Putamen (tissue), 1 donor: ENCODE data around the gene HSD17B4.
"Not testable (repeated sequence)": the region's sequence is repeated elsewhere in the genome, so short reads cannot be mapped to it uniquely, and the experiment has no call there.

Experiments used
- DNase-seq: peaks from one replicate; pipeline ENCODE4 v3.0.0-alpha.2; 2016; ENCODE audit warnings: low spot score

Gene HSD17B4

GRCh38 chr5:119480629-119481028, 28.3 kb downstream of the HSD17B4 start:
- not testable (repeated sequence) for DNase-seq

GRCh38 chr5:119483155-119483554, 30.9 kb downstream of the HSD17B4 start:
- DNase-seq: no peak

- no peak for DNase-seq
Measured at GRCh38 chr5:119484884-119485283, 32.6 kb downstream of the HSD17B4 start.

GRCh38 chr5:119501671-119502179, 49.4 kb downstream of the HSD17B4 start:
- no peak for DNase-seq

GRCh38 chr5:119503939-119504338, 51.6 kb downstream of the HSD17B4 start:
- DNase-seq: not testable (repeated sequence)

- DNase-seq: no peak
Measured at GRCh38 chr5:119512277-119512676, 60.0 kb downstream of the HSD17B4 start.

GRCh38 chr5:119515192-119515591, 62.9 kb downstream of the HSD17B4 start:
- DNase-seq: no peak

GRCh38 chr5:119517115-119517514, 64.8 kb downstream of the HSD17B4 start:
- not testable (repeated sequence) for DNase-seq

GRCh38 chr5:119521232-119521631, 68.9 kb downstream of the HSD17B4 start:
- DNase-seq: no peak

- DNase-seq: no peak
Measured at GRCh38 chr5:119522841-119523240, 70.5 kb downstream of the HSD17B4 start.

GRCh38 chr5:119524485-119524884, 72.2 kb downstream of the HSD17B4 start:
- no peak for DNase-seq

GRCh38 chr5:119527351-119527750, 75.1 kb downstream of the HSD17B4 start:
- no peak for DNase-seq

- no peak for DNase-seq
Measured at GRCh38 chr5:119529811-119530210, 77.5 kb downstream of the HSD17B4 start.

- no peak for DNase-seq
Measured at GRCh38 chr5:119532637-119533036, 80.3 kb downstream of the HSD17B4 start.

- no peak for DNase-seq
Measured at GRCh38 chr5:119537704-119538103, 85.4 kb downstream of the HSD17B4 start.

- no peak for DNase-seq
Measured at GRCh38 chr5:119541716-119542115, 89.4 kb downstream of the HSD17B4 start.

GRCh38 chr5:119551819-119552218, 99.5 kb downstream of the HSD17B4 start:
- DNase-seq: no peak

- no peak for DNase-seq
Measured at GRCh38 chr5:119554597-119554996, 102.3 kb downstream of the HSD17B4 start.

- no peak for DNase-seq
Measured at GRCh38 chr5:119570910-119571309, 118.6 kb downstream of the HSD17B4 start.

GRCh38 chr5:119578937-119579336, 126.6 kb downstream of the HSD17B4 start:
- no peak for DNase-seq

GRCh38 chr5:119582987-119583386, 130.7 kb downstream of the HSD17B4 start:
- DNase-seq: no peak

GRCh38 chr5:119583684-119584083, 131.4 kb downstream of the HSD17B4 start:
- DNase-seq: no peak
